ENCODE data around the gene DIP2A.

The DIP2A gene

GRCh38 chr21:46537026-46537425 lies 78.3 kb downstream of the DIP2A start:
- DNase-seq = no peak

GRCh38 chr21:46538262-46538661 lies 79.6 kb downstream of the DIP2A start:
- no peak for DNase-seq

- DNase-seq = no peak
Measured at GRCh38 chr21:46538851-46539666, 80.4 kb downstream of the DIP2A start.

- DNase-seq = no peak
Measured at GRCh38 chr21:46540087-46540710, 81.5 kb downstream of the DIP2A start.

- no peak for DNase-seq
Measured at GRCh38 chr21:46542588-46543124, 84.0 kb downstream of the DIP2A start.

GRCh38 chr21:46543306-46543705 lies 84.6 kb downstream of the DIP2A start:
- no peak for DNase-seq

- DNase-seq = no peak
Measured at GRCh38 chr21:46544003-46544402, 85.3 kb downstream of the DIP2A start.

- DNase-seq = no peak
Measured at GRCh38 chr21:46544824-46545223, 86.1 kb downstream of the DIP2A start.

- no peak for DNase-seq
Measured at GRCh38 chr21:46545363-46545762, 86.7 kb downstream of the DIP2A start.

- no peak for DNase-seq
Measured at GRCh38 chr21:46545911-46546310, 87.2 kb downstream of the DIP2A start.

- no peak for DNase-seq
Measured at GRCh38 chr21:46546799-46547198, 88.1 kb downstream of the DIP2A start.

- no peak for DNase-seq
Measured at GRCh38 chr21:46549650-46550049, 91.0 kb downstream of the DIP2A start.

- peak; percentile 20 for DNase-seq
Measured at GRCh38 chr21:46550116-46550941, 91.6 kb downstream of the DIP2A start.

- DNase-seq = peak; percentile 10
Measured at GRCh38 chr21:46551636-46552241, 93.0 kb downstream of the DIP2A start.

- no peak for DNase-seq
Measured at GRCh38 chr21:46552274-46552673, 93.6 kb downstream of the DIP2A start.

- DNase-seq = no peak
Measured at GRCh38 chr21:46552865-46553379, 94.2 kb downstream of the DIP2A start.

GRCh38 chr21:46553993-46554392 lies 95.3 kb downstream of the DIP2A start:
- no peak for DNase-seq

GRCh38 chr21:46554431-46555224 lies 95.9 kb downstream of the DIP2A start:
- no peak for DNase-seq

GRCh38 chr21:46555225-46555617 lies 96.5 kb downstream of the DIP2A start:
- no peak for DNase-seq

GRCh38 chr21:46555678-46556077 lies 97.0 kb downstream of the DIP2A start:
- no peak for DNase-seq

GRCh38 chr21:46556802-46557201 lies 98.1 kb downstream of the DIP2A start:
- no peak for DNase-seq

GRCh38 chr21:46557469-46557868 lies 98.8 kb downstream of the DIP2A start:
- DNase-seq = no peak
